T-cell (primary cell): ENCODE measurements around the gene CRHBP. TPM values are rescaled to one million over a fixed set of nuclear protein-coding genes. Genes with fewer than 3 reads are reported as not detected.

ENCODE experiments used
- ATAC-seq, 4 experiments: fragments of 200-7000 bp in 3 of 4; fragments of 150-1000 bp in 1 of 4; cut with Tn5 transposase; replicated peaks in 1 of 4; 1 replicate in 3 of 4; 2 replicates in 1 of 4; pipeline ENCODE4 v1.10.0; 2021; ENCODE audit warnings: moderate library complexity in 3 of 4, mild to moderate bottlenecking in 2 of 4, moderate number of reproducible peaks in 1 of 4
- CTCF ChIA-PET, 2 donors: fragments of 300-600 bp; sonication (Branson Sonifier 250); formaldehyde crosslinking; loops; one replicate each; lab custom pipeline; 2022; ENCODE audit warnings: antibody characterized with exemption in 2 of 2; lab: Charles Lee
- POLR2A ChIA-PET, 2 donors: fragments of 300-600 bp; sonication (Branson Sonifier 250); formaldehyde crosslinking; loops; one replicate each; lab custom pipeline; 2022; ENCODE audit warnings: antibody characterized with exemption in 2 of 2; lab: Charles Lee
- DNase-seq, 35 experiments: peaks; one replicate each; pipeline versions ENCODE4 v3.0.0 to v3.0.0-alpha.2; 2013 to 2023
- H3K27ac ChIP-seq: one replicate; pipeline ENCODE4 v1.5.1; 2013; ENCODE audit warnings: low read length
- H3K27me3 ChIP-seq, 2 experiments: replicated peaks in 1 of 2; 1 replicate in 1 of 2; 2 replicates in 1 of 2; pipeline versions ENCODE4 v1.6.1 to v1.7.0; 2013; ENCODE audit warnings: low read length in 1 of 2, mixed read lengths in 1 of 2; ENCODE audit not compliant: control insufficient read depth in 2 of 2, insufficient read depth in 2 of 2; ENCODE audit errors: extremely low read depth in 1 of 2
- H3K36me3 ChIP-seq, 2 donors: 1 replicate in 1 of 2; 2 replicates in 1 of 2; pipeline versions ENCODE4 v1.6.1 to v1.7.0; 2013; ENCODE audit warnings: low read length in 1 of 2; ENCODE audit not compliant: control insufficient read depth in 2 of 2, insufficient read depth in 1 of 2; ENCODE audit errors: extremely low read depth in 1 of 2
- H3K4me1 ChIP-seq, 2 experiments: 1 replicate in 1 of 2; 2 replicates in 1 of 2; pipeline versions ENCODE4 v1.6.1 to v1.7.0; 2013; ENCODE audit warnings: low read length in 2 of 2, mixed read lengths in 1 of 2; ENCODE audit not compliant: insufficient read depth in 2 of 2, control insufficient read depth in 1 of 2; ENCODE audit errors: extremely low read depth in 1 of 2
- H3K4me3 ChIP-seq, 2 donors: 1 replicate in 1 of 2; 2 replicates in 1 of 2; pipeline versions ENCODE4 v1.5.1 to v1.7.0; 2013; ENCODE audit warnings: mild to moderate bottlenecking in 2 of 2, low read length in 1 of 2, moderate library complexity in 1 of 2; ENCODE audit not compliant: control insufficient read depth in 1 of 2; ENCODE audit errors: extremely low read depth in 1 of 2
- H3K9me3 ChIP-seq: 2 replicates; pipeline ENCODE4 v1.7.0; 2013
- H3K27ac Mint-ChIP-seq, 2 donors: one replicate each; pipeline ENCODE4 v1.8.0; 2020 to 2021; ENCODE audit warnings: mild to moderate bottlenecking in 2 of 2, mixed read lengths in 2 of 2
- H3K27me3 Mint-ChIP-seq, 2 donors: one replicate each; pipeline ENCODE4 v1.8.0; 2021 to 2022; ENCODE audit warnings: mixed read lengths in 2 of 2
- H3K36me3 Mint-ChIP-seq: one replicate; pipeline ENCODE4 v1.8.0; 2021; ENCODE audit warnings: mixed read lengths
- H3K4me1 Mint-ChIP-seq, 3 donors: one replicate each; pipeline ENCODE4 v1.8.0; 2020 to 2022; ENCODE audit warnings: mixed read lengths in 3 of 3, mild to moderate bottlenecking in 1 of 3
- H3K4me3 Mint-ChIP-seq, 3 donors: one replicate each; pipeline ENCODE4 v1.8.0; 2020 to 2022; ENCODE audit warnings: mild to moderate bottlenecking in 3 of 3, mixed read lengths in 3 of 3, moderate library complexity in 3 of 3
- H3K9me3 Mint-ChIP-seq, 3 donors: one replicate each; pipeline ENCODE4 v1.8.0; 2020 to 2022; ENCODE audit warnings: mixed read lengths in 3 of 3
- whole genome bisulfite sequencing: methylation state at CpG from one replicate; pipeline ENCODE4 v1.1.5; 2013; ENCODE audit warnings: missing lambda C conversion rate; ENCODE audit not compliant: insufficient coverage; 5-methylcytosine and 5-hydroxymethylcytosine counted together
- total RNA-seq, 35 experiments: library from RNA in 6 of 35; stranded (reverse) in 6 of 35; fragments of 120-200 nt in 1 of 35; gene quantifications; one replicate each; pipeline versions ENCODE4 v1.2.1 to v1.2.4 and lab custom pipeline; 2013 to 2026

The CRHBP gene
- total RNA-seq, 5 donors from 2014 or later (not counting 1 experiment from before 2014, with no cell fraction given), result 0.51 to 1.2 (median 0.93) TPM

DNA sequence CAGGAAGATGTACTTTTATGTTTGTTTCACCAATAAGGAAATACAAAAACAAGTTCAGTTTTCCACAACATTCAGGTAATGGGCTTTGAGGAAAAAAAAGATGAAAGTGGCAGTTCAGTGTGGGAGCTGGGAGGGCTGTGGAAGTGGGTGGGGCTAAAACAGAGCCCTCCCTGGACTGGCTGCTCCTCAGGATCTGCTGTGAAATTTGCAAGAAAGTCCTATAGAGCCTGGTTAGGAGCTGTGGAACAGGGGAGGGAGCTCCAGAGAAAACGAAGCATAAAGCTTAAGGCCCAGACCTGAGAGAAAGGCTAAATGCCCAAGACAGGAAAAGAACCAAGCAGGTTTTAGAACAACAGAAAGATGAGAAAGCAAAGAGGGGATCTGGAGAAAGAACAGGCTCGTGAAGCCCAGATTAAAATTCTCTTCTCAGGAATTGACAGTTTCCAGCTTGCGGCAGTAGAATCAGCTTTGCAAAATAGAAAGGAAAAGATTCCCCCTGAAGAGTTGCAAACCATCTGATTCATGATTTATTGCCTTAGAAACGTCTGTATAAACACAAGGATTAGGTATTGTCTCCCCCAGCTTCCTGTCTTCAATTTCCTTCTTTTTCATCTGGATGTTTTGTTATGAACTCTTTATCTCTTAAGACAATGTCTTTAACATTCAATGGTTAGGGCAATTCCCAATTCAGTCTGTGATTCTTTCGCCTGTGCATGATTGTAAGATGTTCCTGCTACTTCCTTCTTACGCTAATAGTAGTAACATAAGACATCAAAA is 26.3 kb upstream of the CRHBP start:
- ChIA-PET POLR2A (interaction anchor here in 1 of 2 donors (0.6 kb wide), 1 partner anchor 13 kb away, joined by 5 read pairs; no protein-coding TSS in a partner anchor), CTCF (no interaction called here)
- Mint-ChIP-seq H3K9me3 (no peaks in the 10 kb centered on the region), H3K36me3 (no peaks in the 10 kb centered on the region), H3K27ac (no peak overlapping the region), H3K4me3 (no peak overlapping the region), H3K27me3 (peaks cover 4 to 8% of the 10 kb centered on the region in 2 donors), H3K4me1 (no peaks in the 10 kb centered on the region)
- Histone ChIP-seq H3K27me3 (peaks cover 0 to 4% of the 10 kb centered on the region in 2 experiments), H3K36me3 (no peaks in the 10 kb centered on the region), H3K4me1 (no peaks in the 10 kb centered on the region), H3K9me3 (no peaks in the 10 kb centered on the region), H3K27ac (no peak overlapping the region), H3K4me3 (no peak overlapping the region)
- ATAC-seq (no peak), DNase-seq (no peak)
- 48% methylated on average over 2 of the region's 6 CpGs for WGBS

DNA sequence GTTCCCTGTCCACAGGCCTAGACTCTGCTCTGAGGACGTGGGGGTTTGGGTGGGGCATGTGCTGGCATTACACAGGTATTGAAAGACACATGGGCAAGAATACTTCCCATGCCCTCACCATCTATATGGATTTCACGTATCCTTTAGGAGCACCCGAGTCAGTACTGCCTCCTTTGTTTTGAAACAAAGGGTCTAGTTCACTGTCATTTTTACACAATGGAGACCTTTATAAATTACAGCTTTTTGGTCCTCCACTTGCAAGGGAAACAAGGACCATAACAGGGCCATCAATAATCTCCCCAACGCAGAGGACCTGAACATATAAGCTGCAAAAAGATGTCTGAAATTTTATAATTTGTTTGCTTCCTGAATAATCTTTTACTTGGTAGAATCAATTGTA is 24.9 kb upstream of the CRHBP start:
- Histone ChIP-seq H3K27me3 (peaks cover 0 to 7% of the 10 kb centered on the region in 2 experiments), H3K4me3 (no peak overlapping the region), H3K36me3 (no peaks in the 10 kb centered on the region), H3K4me1 (no peaks in the 10 kb centered on the region), H3K9me3 (no peaks in the 10 kb centered on the region), H3K27ac (no peak overlapping the region)
- Mint-ChIP-seq H3K27me3 (peaks cover 7 to 12% of the 10 kb centered on the region in 2 donors), H3K4me3 (no peak overlapping the region), H3K9me3 (no peaks in the 10 kb centered on the region), H3K36me3 (no peaks in the 10 kb centered on the region), H3K4me1 (no peaks in the 10 kb centered on the region), H3K27ac (no peak overlapping the region)
- DNase-seq, result no peak
- CTCF ChIA-PET, result no interaction called here
- WGBS, result 100% methylated on average over 2 of the region's 4 CpGs
- no peak for ATAC-seq
- POLR2A ChIA-PET, result no interaction called here

DNA sequence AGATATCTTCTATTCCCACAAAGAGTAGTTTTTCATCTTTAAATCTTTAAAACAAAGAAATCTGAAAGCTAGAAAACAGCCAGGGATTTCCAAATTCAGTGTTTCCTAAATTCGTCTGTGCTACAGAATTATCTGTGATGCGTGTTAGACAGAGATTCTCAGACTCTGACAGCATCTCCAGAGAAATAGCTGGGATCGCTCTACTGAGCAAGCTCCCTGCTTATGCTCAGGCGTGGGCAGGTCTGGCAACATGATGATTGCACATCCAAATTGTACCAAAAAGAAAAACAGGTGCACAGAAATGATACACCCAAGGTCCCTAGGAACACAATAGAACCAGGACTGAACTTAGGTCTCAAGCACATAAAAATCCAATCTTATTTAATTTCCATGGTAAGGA is 22.8 kb upstream of the CRHBP start:
- WGBS, result 79% methylated on average over 4 of the region's 4 CpGs
- peaks cover 14 to 18% of the 10 kb centered on the region in 2 donors for H3K27me3 Mint-ChIP-seq
- CTCF ChIA-PET, result interaction anchor here in 1 of 2 donors (0.6 kb wide), 1 partner anchor 34 kb away, joined by 3 read pairs; no protein-coding TSS in a partner anchor

DNA sequence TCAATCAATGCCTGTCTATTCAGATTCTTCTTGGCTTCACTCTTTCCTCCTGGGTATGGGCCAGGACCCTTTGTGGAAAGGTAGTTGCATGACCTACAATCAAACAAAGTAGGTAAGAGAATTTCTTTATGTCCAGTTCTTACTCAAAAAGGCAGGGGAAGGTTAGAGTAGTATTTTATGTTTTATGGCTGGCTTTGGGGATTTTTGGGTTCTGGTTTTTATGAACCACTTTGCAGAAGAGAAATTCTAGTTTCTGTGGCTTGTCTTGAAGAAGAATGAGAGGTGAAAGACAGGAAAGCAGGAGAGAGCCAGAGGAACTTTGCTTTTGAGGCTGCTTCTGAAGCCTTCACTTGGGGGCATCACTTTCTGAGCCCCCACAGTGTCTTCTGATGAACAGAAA is 14.7 kb upstream of the CRHBP start:
- Mint-ChIP-seq H3K36me3 (no peaks in the 10 kb centered on the region), H3K4me3 (no peak overlapping the region), H3K27ac (no peak overlapping the region), H3K27me3 (peaks cover 5 to 13% of the 10 kb centered on the region in 2 donors), H3K4me1 (no peaks in the 10 kb centered on the region), H3K9me3 (no peaks in the 10 kb centered on the region)
- peaks cover 0 to 8% of the 10 kb centered on the region in 2 experiments for H3K27me3 ChIP-seq
- DNase-seq (no peak), ATAC-seq (no peak)
- H3K4me1 ChIP-seq, result no peaks in the 10 kb centered on the region
- CTCF ChIA-PET, result no interaction called here
- no peak overlapping the region for H3K4me3 ChIP-seq
- POLR2A ChIA-PET, result no interaction called here
- H3K36me3 ChIP-seq, result no peaks in the 10 kb centered on the region
- no peak overlapping the region for H3K27ac ChIP-seq
- no peaks in the 10 kb centered on the region for H3K9me3 ChIP-seq

More for the DNA sequence above, 22.8 kb upstream of the CRHBP start:
- Mint-ChIP-seq H3K4me1 (no peaks in the 10 kb centered on the region), H3K27ac (no peak overlapping the region), H3K4me3 (no peak overlapping the region), H3K36me3 (no peaks in the 10 kb centered on the region), H3K9me3 (no peaks in the 10 kb centered on the region)
- no peak overlapping the region for H3K4me3 ChIP-seq
- H3K9me3 ChIP-seq, result no peaks in the 10 kb centered on the region
- H3K36me3 ChIP-seq, result no peaks in the 10 kb centered on the region
- H3K4me1 ChIP-seq, result no peaks in the 10 kb centered on the region
- peaks cover 0 to 7% of the 10 kb centered on the region in 2 experiments for H3K27me3 ChIP-seq
- H3K27ac ChIP-seq, result no peak overlapping the region
- ATAC-seq (no peak), DNase-seq (no peak)
- POLR2A ChIA-PET, result no interaction called here

DNA sequence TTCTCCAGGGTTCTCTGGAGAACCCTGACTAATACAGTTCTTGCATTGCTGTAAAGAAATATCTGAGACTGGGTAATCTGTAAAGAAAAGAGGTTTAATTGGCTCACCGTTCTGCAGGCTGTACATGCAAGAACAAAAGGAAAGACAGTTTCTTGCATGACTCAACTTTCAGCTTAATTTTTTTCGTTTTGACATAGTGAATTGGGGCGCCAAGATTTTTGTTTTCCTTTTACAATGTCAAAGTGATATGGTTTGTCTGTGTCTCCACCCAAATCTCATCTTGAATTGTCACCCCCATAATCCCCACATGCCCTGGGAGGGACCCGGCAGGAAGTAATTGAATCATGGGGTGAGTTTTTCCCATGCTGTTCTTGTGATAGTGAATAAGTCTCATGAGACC is 11.8 kb upstream of the CRHBP start:
- Histone ChIP-seq H3K27ac (no peak overlapping the region), H3K9me3 (no peaks in the 10 kb centered on the region), H3K4me1 (no peaks in the 10 kb centered on the region), H3K4me3 (no peak overlapping the region), H3K36me3 (no peaks in the 10 kb centered on the region), H3K27me3 (peaks cover 0 to 11% of the 10 kb centered on the region in 2 experiments)
- Mint-ChIP-seq H3K36me3 (no peaks in the 10 kb centered on the region), H3K9me3 (no peaks in the 10 kb centered on the region), H3K4me3 (no peak overlapping the region), H3K27ac (no peak overlapping the region), H3K4me1 (no peaks in the 10 kb centered on the region), H3K27me3 (peaks cover 0 to 9% of the 10 kb centered on the region in 2 donors)
- ATAC-seq (no peak), DNase-seq (no peak)
- ChIA-PET CTCF (no interaction called here), POLR2A (no interaction called here)
- WGBS, result 14% methylated on average over 1 of the region's 4 CpGs

DNA sequence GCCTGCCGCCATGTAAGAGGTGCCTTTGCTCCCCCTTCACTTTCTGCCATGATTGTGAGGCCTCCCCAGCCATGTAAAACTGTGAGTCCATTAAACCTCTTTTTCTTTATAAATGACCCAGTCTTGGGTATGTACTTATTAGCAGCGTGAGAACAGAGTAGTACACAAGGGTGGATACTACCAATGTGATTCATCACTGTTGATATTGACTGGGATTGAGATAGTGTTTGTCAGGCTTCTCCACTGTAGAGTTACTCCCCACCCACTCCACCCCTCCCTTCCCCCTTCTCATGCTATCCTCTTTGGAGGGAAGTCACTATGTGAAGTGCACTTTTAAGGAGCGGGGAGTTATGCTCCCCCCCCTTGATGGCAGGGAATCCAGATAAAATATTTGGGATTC is 11.4 kb upstream of the CRHBP start:
- H3K27me3 Mint-ChIP-seq, result peaks cover 0 to 12% of the 10 kb centered on the region in 2 donors
- DNase-seq (no peak), ATAC-seq (no peak)
- CTCF ChIA-PET, result no interaction called here
- POLR2A ChIA-PET, result no interaction called here
- no peak overlapping the region for H3K27ac Mint-ChIP-seq
- WGBS, result no CpG with 5 or more reads among the region's 3 CpGs
- Histone ChIP-seq H3K27me3 (peaks cover 0 to 11% of the 10 kb centered on the region in 2 experiments), H3K4me1 (no peaks in the 10 kb centered on the region), H3K9me3 (no peaks in the 10 kb centered on the region), H3K36me3 (no peaks in the 10 kb centered on the region), H3K27ac (no peak overlapping the region), H3K4me3 (no peak overlapping the region)
- no peaks in the 10 kb centered on the region for H3K4me1 Mint-ChIP-seq
- no peaks in the 10 kb centered on the region for H3K36me3 Mint-ChIP-seq
- H3K9me3 Mint-ChIP-seq, result no peaks in the 10 kb centered on the region
- H3K4me3 Mint-ChIP-seq, result no peak overlapping the region
